ENCODE results near the gene SLIT1.

Gene SLIT1

DNA sequence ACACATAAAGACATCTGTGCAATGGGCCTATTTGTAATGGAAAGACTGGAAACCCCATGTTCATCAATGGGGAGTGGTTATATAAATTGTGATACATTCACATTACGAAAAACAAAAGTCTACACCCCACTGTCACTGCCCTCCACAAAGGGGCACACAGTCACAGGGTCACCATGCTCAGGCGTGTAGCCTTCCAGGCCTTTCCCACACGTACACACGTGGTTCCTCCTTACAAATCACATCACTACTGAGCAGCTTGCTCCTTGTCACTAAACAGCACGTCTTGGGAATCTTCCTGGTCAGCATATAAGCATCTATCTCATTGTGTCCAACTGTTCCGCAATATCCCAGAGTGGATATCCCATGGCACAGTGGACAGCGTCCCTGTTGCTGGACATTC is 163.1 kb downstream of the SLIT1 start:
- DNase-seq (ENCODE audit: low spot score) = no peak

DNA sequence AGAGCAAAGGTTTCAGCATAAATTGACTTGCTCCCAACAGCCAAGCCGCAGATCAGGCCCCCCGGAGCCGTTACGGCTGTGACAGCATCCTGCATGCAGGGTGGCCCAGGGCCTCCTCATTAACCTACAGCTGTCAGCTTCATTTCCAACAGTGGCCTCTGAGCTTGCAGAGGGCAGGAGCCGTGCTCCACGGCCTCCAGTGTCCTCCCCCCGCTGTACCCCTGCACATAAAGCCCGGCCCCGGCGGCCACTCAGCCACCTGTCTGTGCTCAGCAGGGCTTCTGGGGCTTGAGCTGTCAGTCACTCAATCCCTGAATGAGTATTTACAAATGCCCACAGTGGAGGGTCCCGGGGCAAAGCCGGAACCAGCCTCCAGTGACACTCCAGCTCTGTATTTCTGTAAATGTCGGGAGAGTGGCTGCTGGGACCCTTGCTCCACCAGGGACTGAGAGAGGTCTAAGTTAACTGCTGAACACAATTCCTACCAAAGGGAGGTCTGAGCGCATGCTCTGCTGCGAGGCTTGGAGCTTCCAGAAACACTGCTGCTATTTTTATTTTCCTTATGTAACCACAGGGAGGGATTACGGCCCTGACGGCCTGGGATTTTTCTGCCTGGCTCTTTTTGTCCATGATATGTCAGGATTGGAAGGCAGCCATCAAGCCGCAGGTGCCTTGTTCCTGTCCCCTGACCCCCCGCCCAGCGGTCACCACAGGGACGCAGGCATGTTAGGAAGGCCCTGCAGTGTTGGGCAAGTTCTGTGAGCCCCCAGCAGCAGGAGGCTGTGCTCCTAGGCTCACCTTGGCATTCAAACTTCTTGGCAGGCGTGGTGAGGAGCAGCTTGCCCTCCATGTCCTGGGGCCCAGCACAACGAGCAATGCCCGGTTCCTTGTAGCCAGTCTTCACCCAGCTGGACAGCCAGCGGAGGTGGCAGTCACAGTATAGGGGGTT is 165.0 kb downstream of the SLIT1 start:
- no peak for DNase-seq (ENCODE audit: low spot score)

DNA sequence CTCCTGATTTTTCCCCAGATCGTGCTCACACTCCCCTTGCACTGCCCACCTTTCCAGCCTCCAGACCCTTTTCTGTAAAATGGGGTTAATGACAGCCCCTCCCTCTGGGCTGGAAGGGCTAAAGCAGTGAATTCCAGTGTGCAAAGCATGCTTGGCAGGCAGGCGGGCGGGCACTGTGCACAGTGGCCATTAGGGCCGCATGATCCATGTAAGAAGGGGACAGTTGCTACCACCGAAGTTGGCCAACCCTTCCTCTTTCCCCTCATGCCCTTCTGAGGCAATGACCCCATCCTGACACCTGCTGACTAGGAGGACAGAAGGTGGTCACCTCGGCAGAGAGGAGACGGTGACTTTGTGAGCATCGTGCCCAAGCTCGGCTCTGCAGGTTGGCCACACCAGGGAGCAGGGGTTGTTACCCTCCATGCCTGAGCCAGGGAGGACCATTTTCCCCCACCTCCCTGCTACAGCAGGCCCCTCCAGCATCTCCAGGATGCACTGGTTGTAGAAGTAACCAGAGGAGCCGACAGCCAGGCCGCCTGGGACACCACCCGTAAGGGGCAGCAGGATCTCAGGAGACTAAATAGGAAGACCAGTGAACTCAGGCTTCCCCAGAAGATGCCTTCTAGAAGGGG is 166.4 kb downstream of the SLIT1 start:
- DNase-seq (ENCODE audit: low spot score) = no peak

DNA sequence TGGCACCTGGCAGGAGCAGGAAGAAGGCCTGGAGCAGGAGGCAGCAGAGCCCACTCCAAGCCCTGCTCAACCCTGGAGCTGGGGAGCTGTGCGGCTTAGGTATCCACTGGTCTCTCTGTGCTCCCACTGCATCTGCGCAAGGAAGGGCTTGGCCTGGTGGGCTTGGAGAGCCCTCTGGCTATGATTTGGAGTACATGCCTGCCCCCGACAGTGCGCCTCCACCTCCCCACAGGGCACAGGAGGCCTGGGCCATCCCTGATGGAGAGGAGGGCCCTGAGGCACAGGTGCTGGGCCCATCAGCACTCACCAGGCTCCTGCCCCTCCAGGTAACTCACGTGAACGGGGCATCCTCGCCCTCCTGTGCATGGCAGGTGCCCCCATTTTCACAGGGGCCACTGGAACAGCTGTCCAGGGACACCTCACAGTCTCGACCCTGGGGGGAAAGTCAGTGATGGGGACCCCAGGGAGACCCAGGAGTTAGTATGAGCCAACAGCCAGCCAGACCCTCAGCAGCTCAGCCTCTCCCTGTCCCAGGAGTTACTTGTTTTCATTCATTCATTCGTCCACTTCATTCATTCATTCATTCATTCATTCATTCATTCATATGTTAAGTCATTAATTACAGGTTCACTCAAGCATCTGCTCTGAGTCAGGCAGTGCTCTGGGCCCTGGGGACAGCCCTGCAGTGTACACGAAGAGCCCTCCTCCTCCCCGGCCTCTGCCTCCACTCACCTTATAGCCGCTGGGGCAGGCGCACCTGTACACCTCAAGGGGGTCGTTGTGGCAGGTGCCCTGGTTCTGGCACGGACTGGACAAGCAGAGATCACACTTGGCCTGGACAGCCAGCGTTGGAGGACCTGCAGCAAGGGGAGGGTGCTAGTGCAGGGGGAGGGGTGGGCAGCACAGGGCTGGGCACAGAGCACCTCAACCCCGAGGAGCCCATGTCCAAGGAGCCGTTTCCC is 167.2 kb downstream of the SLIT1 start:
- no peak for DNase-seq (ENCODE audit: low spot score)

DNA sequence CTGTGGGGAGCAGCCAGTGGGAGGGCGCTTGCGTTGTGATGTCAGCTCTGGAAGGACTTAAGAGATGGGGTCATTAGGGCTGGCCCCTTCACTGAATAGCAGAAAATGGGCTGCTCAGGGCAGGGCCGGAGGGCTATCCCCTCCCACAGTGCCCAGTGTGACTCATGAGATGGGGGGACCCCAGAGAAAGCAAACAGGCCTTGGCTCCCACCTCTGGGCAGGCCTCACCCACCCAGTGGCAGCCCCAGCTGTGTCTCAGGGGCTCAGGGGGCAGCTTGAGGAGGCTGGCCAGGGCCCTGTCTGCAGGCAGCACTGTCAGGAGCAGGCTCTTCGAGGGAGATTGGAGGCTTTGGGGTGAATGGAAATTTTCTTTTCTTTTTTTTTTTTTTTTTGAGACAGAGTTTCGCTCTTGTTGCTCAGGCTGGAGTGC is 168.3 kb downstream of the SLIT1 start:
- no peak for DNase-seq (ENCODE audit: low spot score)

DNA sequence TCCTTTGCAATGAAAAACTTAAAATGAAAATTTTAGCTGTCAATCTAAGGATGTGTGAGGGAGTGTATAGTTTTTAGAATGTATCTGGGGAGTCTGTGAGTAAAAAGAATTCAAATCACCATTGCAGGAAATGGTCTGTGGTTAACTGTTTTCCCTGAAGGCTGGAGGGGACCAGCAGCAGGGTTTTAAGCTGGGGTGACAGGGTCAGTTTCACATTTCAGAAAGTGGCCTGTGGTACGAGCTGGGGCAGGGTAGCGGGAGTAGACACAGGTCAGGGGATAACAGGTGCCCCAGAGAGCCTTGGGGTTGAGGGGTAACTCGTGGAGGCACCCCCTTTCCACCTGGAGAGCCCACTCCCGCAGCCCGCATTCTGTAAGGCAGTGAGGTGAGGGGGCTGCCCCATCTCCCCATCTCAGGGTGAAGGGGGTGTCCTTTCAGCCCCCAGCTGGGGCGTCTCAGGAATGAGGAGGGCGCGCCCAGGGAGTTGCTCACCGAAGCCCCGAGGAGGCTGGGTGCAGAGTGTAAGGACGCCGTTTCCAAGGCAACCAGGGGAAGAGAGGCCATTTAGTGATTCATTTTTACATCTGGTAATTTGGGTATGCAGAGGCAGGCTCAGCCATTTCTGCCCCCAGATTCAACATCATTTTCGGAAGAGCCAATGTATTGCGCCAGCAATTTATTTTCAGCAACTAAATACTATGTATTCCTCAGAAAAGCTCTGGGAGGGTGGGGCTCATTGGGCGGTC is 168.9 kb downstream of the SLIT1 start:
- no peak for DNase-seq (ENCODE audit: low spot score)

DNA sequence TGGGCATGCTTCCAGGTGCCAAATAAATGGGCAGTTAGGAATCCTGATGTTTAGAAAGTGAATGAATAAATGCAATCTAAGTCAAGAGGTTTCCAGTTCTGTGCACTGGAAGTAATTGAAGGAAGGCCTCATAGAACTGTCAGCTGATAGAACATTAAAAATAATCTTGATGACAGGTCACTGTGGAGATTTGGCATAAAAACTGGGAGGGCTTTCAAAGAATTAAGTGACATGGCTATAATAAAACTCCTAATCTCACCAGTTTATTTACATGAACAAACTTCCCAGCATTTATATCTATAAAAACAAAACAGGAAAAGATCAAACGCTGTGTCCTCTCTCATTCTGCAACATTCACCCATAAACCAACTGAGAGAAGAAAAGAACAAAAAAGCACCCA is 170.5 kb downstream of the SLIT1 start:
- DNase-seq (ENCODE audit: low spot score) = no peak

DNA sequence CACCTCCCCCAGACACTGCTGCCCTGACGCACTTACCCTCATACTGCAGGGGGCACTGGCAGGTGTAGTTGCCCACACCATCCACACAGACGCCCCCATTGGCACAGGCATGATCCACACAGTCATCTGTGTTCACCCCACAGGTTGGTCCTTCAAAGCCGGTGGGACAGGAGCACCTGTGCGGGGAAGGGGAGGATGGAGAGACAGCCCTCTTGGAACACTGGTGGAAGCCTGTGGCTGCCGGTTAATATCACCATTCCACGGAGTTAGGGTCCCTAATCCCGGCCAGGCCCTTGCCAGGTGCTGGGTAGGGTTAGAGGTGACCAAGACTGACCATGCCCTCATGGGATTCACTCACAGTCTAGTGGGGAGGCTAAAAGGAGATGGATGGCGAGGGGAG is 171.8 kb downstream of the SLIT1 start:
- no peak for DNase-seq (ENCODE audit: low spot score)

DNA sequence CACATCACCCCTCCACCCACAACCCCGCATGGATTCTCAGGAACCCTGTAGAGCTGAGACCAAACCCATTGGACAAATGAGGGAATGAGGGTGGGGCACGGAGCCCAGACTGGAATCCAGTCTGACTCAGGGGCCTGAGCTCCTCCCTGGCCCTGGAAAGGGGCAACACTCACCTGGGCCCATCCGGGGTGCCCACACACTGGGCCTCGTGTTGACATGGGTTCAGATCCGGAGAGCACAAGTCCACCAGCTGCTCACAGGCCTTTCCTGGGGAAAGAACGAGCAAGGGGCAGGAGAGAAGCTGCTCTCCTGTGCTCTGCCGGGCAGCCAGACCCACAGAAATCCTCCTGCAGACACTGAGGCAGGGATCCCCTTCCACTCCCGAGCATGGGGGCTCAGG is 172.2 kb downstream of the SLIT1 start:
- no peak for DNase-seq (ENCODE audit: low spot score)

DNA sequence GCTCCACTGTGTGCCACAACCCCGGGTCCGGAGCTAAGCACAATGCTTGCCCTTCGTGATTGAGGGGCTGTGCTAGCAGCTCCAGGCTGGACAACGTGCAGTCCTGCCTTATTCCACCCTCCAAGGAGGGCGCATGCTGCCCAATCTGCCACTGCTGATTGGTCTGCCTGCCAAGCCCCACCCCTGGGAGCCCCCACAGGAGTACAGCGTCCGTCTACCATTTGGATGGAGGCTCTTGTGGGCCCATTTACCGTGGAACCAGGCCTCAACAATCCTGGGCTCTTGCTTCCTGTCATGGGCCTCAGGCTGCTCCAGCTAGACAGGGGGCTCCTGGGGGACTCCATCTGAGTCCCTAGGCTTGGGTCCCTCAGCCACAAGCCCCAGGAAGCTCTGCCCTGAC is 173.3 kb downstream of the SLIT1 start:
- DNase-seq (ENCODE audit: low spot score) = no peak

DNA sequence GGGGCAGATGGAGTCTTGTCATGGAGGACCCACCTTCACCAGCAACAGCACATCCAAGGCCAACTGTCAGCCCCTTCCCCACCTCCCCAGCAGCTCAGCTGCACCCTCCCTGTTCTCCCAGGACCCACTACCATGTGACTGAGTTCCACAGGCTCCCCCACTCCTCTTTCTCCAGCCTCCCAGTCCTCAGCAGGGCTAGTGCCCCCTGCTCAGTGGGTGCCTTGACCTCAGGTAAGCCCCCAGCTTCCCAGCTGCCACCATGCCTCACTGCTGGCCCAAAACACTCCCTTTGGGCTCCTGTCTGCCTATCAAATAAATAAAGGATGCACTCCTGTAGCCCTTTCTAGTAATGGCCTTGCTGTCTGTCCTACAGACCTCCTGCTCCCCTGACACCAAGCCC is 174.4 kb downstream of the SLIT1 start:
- DNase-seq (ENCODE audit: low spot score) = no peak

DNA sequence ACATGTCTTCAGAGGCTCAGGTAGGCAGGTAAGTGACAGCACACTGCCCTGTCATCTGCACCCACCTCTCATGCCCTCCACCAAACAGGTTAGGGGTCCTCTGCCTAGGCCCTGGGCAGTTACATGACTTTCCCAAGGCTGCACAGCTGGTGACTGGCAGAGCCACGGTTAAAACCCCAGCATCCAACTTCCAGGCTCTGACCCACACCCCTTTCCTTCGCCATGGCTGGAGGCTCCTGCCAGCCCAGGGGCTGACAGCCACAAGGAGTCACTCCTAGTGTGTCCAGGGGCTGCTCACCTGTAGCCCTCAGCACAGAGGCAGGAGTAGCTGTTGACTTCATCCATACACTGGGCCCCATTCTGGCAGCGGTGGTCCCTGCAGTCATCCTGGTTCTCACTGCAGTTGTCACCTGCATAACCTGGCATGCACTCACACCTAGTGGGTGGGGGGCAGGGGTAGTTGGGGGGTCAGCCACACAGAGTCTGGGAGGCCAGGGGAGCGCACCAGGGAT is 175.0 kb downstream of the SLIT1 start:
- no peak for DNase-seq (ENCODE audit: low spot score)

DNA sequence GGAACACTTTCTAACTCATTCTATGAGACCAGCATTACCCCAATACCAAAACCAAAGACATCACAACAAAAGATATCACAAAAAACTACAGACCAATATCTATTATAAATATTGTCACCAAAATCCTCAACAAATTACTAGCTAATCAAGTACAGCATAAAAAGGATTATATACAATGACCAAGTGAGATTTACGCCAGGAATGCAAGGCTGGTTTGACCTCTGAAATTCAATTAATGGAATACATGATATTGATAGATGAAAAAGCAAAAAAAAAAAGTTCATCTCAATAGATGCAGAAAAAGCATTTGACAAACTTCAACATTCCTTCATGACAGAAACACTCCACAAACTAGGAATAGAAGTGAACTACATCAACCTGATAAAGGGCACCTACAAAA is 178.3 kb downstream of the SLIT1 start:
- DNase-seq (ENCODE audit: low spot score) = no peak

DNA sequence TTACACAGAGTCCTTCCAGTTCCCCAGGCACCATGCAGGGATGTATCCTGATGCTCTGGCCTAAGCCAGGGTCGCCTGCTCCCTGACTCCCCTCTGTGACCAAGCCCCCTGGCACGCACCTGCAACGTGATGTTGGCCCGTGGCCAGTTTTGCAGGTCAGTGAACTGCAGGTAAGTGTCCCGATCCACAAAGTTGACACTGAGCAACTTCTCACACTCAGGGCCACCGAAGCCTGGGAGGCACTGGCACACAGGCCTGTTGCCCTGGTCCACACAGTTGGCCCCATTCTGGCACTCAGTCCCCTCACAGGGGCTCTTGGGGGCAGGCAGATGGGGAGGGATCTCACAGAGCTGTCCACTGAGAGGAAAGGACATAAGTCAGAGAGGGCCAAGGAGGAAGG is 179.4 kb downstream of the SLIT1 start:
- no peak for DNase-seq (ENCODE audit: low spot score)

DNA sequence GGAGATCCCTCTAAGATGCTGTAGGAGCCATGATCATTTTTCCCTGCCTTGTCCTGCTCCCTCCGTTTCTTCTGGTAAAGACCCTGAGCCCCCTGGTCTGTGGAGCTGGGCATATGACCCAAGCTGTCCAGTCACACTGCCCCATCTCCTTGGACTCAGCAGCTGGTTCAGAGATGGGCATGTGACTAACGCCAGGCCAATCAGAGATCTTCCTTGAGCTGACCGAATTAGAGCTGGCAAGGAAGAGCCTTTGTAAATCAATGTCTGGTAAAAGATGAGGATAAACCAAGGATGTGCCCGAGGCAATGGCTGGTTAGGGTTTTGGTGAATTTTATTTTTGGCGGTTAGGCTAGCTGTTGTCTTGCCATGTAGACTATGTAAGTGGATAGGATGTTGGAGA is 180.4 kb downstream of the SLIT1 start:
- no peak for DNase-seq (ENCODE audit: low spot score)

DNA sequence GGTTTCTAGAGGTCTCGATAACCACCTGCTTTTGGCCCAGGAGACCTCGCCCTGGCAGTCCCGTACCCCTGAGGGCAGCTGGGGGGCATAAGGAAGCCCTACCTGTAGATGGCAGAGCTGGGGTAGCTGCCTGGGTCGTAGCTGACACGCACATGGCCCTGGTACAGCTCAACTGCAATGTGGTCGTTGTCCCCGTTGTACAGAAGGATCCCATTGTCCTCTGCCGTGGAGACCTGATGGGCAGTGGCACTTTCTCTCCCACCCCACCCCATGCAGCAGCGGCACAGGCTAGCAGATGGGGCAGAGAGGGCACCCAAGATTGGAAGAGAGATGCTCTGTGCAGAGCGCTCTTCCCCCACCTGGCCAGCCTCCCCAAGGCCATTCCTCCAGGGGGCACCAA is 181.2 kb downstream of the SLIT1 start:
- DNase-seq (ENCODE audit: low spot score) = no peak

DNA sequence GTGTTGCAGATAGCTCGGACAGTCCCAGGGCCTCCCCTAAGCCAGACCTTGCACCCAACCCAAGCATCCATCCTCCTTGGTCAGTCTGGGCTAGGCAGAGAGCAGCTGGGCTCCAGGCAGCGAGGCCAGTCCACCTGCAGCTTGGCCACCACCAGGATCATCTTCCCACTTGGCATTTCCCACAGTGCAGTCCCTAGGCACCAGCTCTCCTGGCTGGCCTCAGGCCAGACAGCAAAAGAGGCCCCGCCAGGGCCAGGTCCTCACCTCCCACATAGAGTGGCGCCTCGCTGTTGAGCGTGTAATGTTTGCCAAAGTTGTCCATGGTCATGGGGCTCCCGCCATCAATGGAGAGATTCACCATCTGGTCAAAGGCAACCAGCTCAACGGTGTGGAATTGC is 182.0 kb downstream of the SLIT1 start:
- DNase-seq (ENCODE audit: low spot score) = no peak

DNA sequence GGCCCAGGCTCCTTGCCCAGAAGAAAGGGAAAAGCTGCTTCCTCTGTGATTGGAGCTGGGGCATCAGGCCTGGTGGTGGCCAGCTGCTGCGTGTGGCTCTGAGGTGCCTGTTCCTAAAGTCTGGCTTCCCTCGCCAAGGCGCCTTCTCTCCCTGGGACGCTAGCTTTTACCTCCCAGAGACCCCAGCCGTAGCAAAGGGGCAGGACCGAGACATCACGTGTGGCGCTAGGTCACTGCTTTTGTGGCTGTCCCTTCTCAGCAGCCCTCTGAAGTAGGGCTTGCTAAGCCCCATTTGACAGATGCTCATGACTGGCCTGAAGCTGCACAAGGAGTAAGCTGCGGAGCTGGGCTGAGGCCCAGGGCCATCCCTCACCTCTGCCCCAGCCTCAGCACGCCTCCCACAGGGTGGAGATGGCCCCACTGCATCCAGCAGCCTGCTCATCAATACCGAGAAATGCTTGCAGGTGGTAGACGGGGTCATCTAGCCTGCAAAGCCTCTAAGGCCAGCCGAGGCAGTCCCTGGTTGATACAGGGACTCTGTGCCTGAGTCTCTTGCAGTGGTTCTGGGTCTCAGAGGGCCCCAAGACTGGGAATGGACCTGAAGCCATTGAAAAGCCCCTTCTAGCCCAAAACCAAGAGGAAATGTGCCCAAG is 182.5 kb downstream of the SLIT1 start:
- DNase-seq (ENCODE audit: low spot score) = no peak

DNA sequence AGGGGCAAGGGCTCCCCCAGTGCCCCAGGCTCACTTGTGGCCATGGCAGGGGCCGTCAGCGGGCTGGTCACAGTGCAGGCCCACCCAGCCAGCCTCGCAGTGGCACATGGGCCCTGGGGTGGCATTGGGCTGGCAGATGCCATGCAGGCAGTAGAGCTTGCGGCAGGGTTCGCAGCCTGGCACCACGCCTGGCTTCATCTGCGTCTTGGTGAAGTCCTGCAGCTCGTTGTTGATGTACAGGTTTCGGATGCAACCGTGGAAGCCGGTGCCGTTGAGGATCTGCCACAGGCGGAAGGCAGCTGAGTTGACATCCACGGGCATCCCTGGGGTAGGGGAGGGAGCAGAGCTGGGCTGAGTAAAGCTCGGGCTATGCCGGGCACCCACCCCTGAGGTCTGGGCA is 183.1 kb downstream of the SLIT1 start:
- no peak for DNase-seq (ENCODE audit: low spot score)

DNA sequence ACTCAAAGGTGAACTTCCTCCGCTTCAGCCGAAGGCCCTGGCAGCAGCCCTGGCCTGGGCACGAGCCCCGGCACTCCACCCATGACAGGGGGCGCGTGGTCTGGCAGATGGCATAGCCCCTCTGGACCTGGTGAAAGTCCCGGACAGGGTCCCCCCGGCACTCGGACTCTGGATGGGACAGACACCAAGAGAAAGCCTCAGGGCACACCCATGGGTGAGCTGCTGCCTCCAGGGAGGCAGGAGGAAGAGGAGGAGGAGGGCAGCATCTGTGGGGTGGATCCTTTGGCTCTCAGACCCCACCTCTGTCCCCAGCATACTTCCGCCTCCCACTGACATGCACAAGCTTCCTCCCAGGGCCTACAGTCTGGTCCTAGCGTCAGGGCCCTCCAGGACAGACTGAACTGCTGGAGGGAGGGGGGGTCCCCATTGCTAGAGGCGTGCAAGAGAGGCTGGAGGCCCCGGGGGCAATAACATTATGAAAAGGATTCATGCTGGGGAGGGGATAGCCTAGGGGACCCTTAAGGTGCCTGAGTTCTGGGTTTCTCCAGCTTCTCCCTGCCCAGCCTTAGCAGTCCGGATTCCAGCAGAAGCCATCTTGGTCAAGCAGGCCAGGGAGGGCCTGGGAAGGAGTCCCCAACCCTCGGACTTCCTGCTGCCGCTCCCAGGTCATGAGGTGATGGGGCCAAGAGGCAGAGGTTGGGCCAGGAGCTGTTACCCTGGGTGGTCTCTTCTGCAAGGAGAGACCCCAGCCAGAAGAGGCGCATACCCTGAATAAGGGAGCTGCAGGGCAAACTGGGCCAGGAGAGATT is 184.4 kb downstream of the SLIT1 start:
- DNase-seq (ENCODE audit: low spot score) = no peak

All from HuH-7 (cell line).